Transverse colon (tissue), 3 donors: ENCODE measurements around the gene THSD4.

Experiments
- EP300 ChIP-seq: sonication (generic); formaldehyde crosslinking; IDR thresholded peaks from one replicate; pipeline ENCODE4 v1.6.1; 2017; ENCODE audit warnings: antibody characterized with exemption, low read depth
- TF ChIP-seq, protein P1 (sequence below), 5 experiments: fragments of 200-600 bp in 3 of 5; fragments of 450-650 bp in 2 of 5; sonication (generic) in 3 of 5; IDR thresholded peaks; 1 replicate in 2 of 5; 2 replicates in 3 of 5; pipeline ENCODE4 v1.5.1; 2016 to 2017; ENCODE audit warnings: antibody characterized with exemption in 5 of 5, inconsistent platforms in 3 of 5, mild to moderate bottlenecking in 2 of 5, moderate library complexity in 1 of 5

GRCh38 chr15:71790081-71790480 is 674.8 kb downstream of the THSD4 start:
- TF ChIP-seq EP300, result no peak
- TF ChIP-seq, protein P1, sequence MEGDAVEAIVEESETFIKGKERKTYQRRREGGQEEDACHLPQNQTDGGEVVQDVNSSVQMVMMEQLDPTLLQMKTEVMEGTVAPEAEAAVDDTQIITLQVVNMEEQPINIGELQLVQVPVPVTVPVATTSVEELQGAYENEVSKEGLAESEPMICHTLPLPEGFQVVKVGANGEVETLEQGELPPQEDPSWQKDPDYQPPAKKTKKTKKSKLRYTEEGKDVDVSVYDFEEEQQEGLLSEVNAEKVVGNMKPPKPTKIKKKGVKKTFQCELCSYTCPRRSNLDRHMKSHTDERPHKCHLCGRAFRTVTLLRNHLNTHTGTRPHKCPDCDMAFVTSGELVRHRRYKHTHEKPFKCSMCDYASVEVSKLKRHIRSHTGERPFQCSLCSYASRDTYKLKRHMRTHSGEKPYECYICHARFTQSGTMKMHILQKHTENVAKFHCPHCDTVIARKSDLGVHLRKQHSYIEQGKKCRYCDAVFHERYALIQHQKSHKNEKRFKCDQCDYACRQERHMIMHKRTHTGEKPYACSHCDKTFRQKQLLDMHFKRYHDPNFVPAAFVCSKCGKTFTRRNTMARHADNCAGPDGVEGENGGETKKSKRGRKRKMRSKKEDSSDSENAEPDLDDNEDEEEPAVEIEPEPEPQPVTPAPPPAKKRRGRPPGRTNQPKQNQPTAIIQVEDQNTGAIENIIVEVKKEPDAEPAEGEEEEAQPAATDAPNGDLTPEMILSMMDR (IDR thresholded peaks at IDR 0.05), result no peak
